ENCODE results near the gene DYNC1I1.

DYNC1I1 gene

GRCh38 chr7:96034940-96035727, 262.8 kb downstream of the DYNC1I1 start:
- no peak for DNase-seq

GRCh38 chr7:96040250-96040772, 268.0 kb downstream of the DYNC1I1 start:
- no peak for DNase-seq

GRCh38 chr7:96041171-96041570, 268.8 kb downstream of the DYNC1I1 start:
- DNase-seq: no peak

GRCh38 chr7:96045181-96045580, 272.8 kb downstream of the DYNC1I1 start:
- DNase-seq: no peak

- DNase-seq: no peak
Measured at GRCh38 chr7:96045919-96046318, 273.6 kb downstream of the DYNC1I1 start.

- no peak for DNase-seq
Measured at GRCh38 chr7:96052289-96052688, 279.9 kb downstream of the DYNC1I1 start.

- no peak for DNase-seq
Measured at GRCh38 chr7:96052860-96053470, 280.6 kb downstream of the DYNC1I1 start.

GRCh38 chr7:96055717-96056116, 283.4 kb downstream of the DYNC1I1 start:
- DNase-seq: no peak

- DNase-seq: no peak
Measured at GRCh38 chr7:96059075-96059474, 286.7 kb downstream of the DYNC1I1 start.

GRCh38 chr7:96061009-96061408, 288.7 kb downstream of the DYNC1I1 start:
- DNase-seq: no peak

- no peak for DNase-seq
Measured at GRCh38 chr7:96061844-96062243, 289.5 kb downstream of the DYNC1I1 start.

GRCh38 chr7:96067321-96067720, 295.0 kb downstream of the DYNC1I1 start:
- no peak for DNase-seq

- no peak for DNase-seq
Measured at GRCh38 chr7:96069401-96069800, 297.0 kb downstream of the DYNC1I1 start.

- DNase-seq: no peak
Measured at GRCh38 chr7:96074871-96075270, 302.5 kb downstream of the DYNC1I1 start.

GRCh38 chr7:96075510-96076349, 303.4 kb downstream of the DYNC1I1 start:
- peak; percentile 63 for DNase-seq

GRCh38 chr7:96076350-96076707, 304.0 kb downstream of the DYNC1I1 start:
- DNase-seq: no peak

GRCh38 chr7:96080027-96080426, 307.7 kb downstream of the DYNC1I1 start:
- no peak for DNase-seq

GRCh38 chr7:96084881-96085553, 312.7 kb downstream of the DYNC1I1 start:
- DNase-seq: no peak

GRCh38 chr7:96085953-96086352, 313.6 kb downstream of the DYNC1I1 start:
- DNase-seq: no peak

GRCh38 chr7:96088579-96088978, 316.2 kb downstream of the DYNC1I1 start:
- DNase-seq: no peak

GRCh38 chr7:96089511-96089910, 317.2 kb downstream of the DYNC1I1 start:
- no peak for DNase-seq

GRCh38 chr7:96090756-96091155, 318.4 kb downstream of the DYNC1I1 start:
- no peak for DNase-seq

- DNase-seq: no peak
Measured at GRCh38 chr7:96093435-96093834, 321.1 kb downstream of the DYNC1I1 start.
